GM04504 (cell line): ENCODE results near the gene CS.
A peak's percentile ranks its signal among the peaks of the same experiment; 100 is the strongest.

Experiments used
- DNase-seq: peaks from one replicate; pipeline ENCODE4 v3.0.0-alpha.2; 2012; ENCODE audit warnings: low read depth

CS gene

GRCh38 chr12:56247923-56248322, 52.2 kb downstream of the CS start:
- no peak for DNase-seq

- no peak for DNase-seq
These were observed 55.6 kb downstream of the CS start for GRCh38 chr12:56244494-56244893.

- no peak for DNase-seq
These were observed 56.4 kb downstream of the CS start for GRCh38 chr12:56243731-56244181.

GRCh38 chr12:56242986-56243385, 57.1 kb downstream of the CS start:
- DNase-seq: no peak

- no peak for DNase-seq
These were observed 58.5 kb downstream of the CS start for GRCh38 chr12:56241424-56242303.

GRCh38 chr12:56237552-56237951, 62.6 kb downstream of the CS start:
- DNase-seq: no peak

- DNase-seq: no peak
These were observed 63.1 kb downstream of the CS start for GRCh38 chr12:56236985-56237384.

GRCh38 chr12:56236091-56236490, 64.0 kb downstream of the CS start:
- DNase-seq: no peak

- no peak for DNase-seq
These were observed 65.2 kb downstream of the CS start for GRCh38 chr12:56234746-56235436.

GRCh38 chr12:56231184-56231582, 68.9 kb downstream of the CS start:
- DNase-seq: no peak

- no peak for DNase-seq
These were observed 69.5 kb downstream of the CS start for GRCh38 chr12:56230432-56231183.

- DNase-seq: no peak
These were observed 70.2 kb downstream of the CS start, which contains the start of gene SLC39A5 for GRCh38 chr12:56229916-56230431. SLC39A5 (plus strand) TSS chr12:56230051; CDS start chr12:56231275, 1,224 bp downstream.

- no peak for DNase-seq
These were observed 71.0 kb downstream of the CS start for GRCh38 chr12:56229082-56229481.

- DNase-seq: no peak
These were observed 75.2 kb downstream of the CS start for GRCh38 chr12:56224954-56225353.

- peak; percentile 97 for DNase-seq
These were observed 75.9 kb downstream of the CS start, which contains the start of gene NABP2 for GRCh38 chr12:56224102-56224701. NABP2 (plus strand) TSS chr12:56224342; CDS start chr12:56224857, 515 bp downstream.

GRCh38 chr12:56223571-56224101, 76.5 kb downstream of the CS start:
- no peak for DNase-seq

GRCh38 chr12:56222531-56222895, 77.6 kb downstream of the CS start:
- DNase-seq: no peak

- DNase-seq: peak; percentile 93
These were observed 78.2 kb downstream of the CS start, which contains the start of gene RNF41 for GRCh38 chr12:56221757-56222530. RNF41 (minus strand) TSS chr12:56221922; CDS start chr12:56214047, 7,875 bp downstream.
